Measurements from ENCODE around the gene TGM6. TPM values are rescaled to one million over a fixed set of nuclear protein-coding genes. Genes with fewer than 3 reads are reported as not detected.

The TGM6 gene
- total and polyA plus RNA-seq, 9 of the 15 experiments (the other 6 are each of a cell fraction or from before 2014, with no cell fraction given) = not detected

- Histone ChIP-seq H3K27ac (ENCODE audit: extremely low read depth, low read depth, low read length) (no peak overlapping the region), H3K4me2 (ENCODE audit: insufficient read depth, low read length) (no peak overlapping the region), H3K36me3 (ENCODE audit: control insufficient read depth, insufficient read depth, low read length) (no peaks in the 10 kb centered on the region), H3K9me1 (ENCODE audit: control insufficient read depth, insufficient read depth, low read length) (no peaks in the 10 kb centered on the region), H4K20me1 (replicated peaks; ENCODE audit: control insufficient read depth, insufficient read depth, low read length) (no peaks in the 10 kb centered on the region), H3K27me3 (ENCODE audit: control insufficient read depth in 2 of 2, insufficient read depth in 2 of 2, low read length in 2 of 2) (peaks cover 5 to 34% of the 10 kb centered on the region in 2 experiments; a peak in 3 of 5 replicates), H3K9ac (ENCODE audit: insufficient read depth in 1 of 2, low read depth in 2 of 2, low read length in 2 of 2) (no peak overlapping the region), H2AFZ (ENCODE audit: low read depth, low read length) (no peak overlapping the region), H3K4me3 (no peak overlapping the region), H3K79me2 (ENCODE audit: control insufficient read depth, insufficient read depth, low read length) (no peaks in the 10 kb centered on the region), H3K4me1 (replicated peaks in 1 of 2; ENCODE audit: control insufficient read depth in 2 of 2, insufficient read depth in 2 of 2, low read length in 2 of 2) (no peaks in the 10 kb centered on the region), H3K9me3 (replicated peaks; ENCODE audit: control insufficient read depth, insufficient read depth, low read depth, low read length) (no peaks in the 10 kb centered on the region)
- POLR2A ChIA-PET = interaction anchor here (1.0 to 1.4 kb wide), 2 partner anchors 8 to 9 kb away, joined by 4 to 5 read pairs; no protein-coding TSS in a partner anchor
- TF ChIP-seq, protein P1, sequence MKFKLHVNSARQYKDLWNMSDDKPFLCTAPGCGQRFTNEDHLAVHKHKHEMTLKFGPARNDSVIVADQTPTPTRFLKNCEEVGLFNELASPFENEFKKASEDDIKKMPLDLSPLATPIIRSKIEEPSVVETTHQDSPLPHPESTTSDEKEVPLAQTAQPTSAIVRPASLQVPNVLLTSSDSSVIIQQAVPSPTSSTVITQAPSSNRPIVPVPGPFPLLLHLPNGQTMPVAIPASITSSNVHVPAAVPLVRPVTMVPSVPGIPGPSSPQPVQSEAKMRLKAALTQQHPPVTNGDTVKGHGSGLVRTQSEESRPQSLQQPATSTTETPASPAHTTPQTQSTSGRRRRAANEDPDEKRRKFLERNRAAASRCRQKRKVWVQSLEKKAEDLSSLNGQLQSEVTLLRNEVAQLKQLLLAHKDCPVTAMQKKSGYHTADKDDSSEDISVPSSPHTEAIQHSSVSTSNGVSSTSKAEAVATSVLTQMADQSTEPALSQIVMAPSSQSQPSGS (CRISPR knock-in tag; IDR thresholded peaks at IDR 0.05) = no peak
- no peak for TF ChIP-seq ARID1B (IDR thresholded peaks at IDR 0.05)
- TF ChIP-seq USF1 (CRISPR knock-in tag; IDR thresholded peaks at IDR 0.05) = no peak
- no peak for TF ChIP-seq ZNF589 (CRISPR knock-in tag; IDR thresholded peaks at IDR 0.05; ENCODE audit: low read depth)
- no peak for TF ChIP-seq GTF2A2 (tag; IDR thresholded peaks at IDR 0.05)
- TF ChIP-seq ZNF146 (CRISPR knock-in tag; IDR thresholded peaks at IDR 0.05; ENCODE audit: unreplicated experiment) = no peak
- TF ChIP-seq ZKSCAN8 (CRISPR knock-in tag; IDR thresholded peaks at IDR 0.05) = no peak
- TF ChIP-seq TCF3 (CRISPR knock-in tag; IDR thresholded peaks at IDR 0.05) = no peak
- TF ChIP-seq, protein P2, sequence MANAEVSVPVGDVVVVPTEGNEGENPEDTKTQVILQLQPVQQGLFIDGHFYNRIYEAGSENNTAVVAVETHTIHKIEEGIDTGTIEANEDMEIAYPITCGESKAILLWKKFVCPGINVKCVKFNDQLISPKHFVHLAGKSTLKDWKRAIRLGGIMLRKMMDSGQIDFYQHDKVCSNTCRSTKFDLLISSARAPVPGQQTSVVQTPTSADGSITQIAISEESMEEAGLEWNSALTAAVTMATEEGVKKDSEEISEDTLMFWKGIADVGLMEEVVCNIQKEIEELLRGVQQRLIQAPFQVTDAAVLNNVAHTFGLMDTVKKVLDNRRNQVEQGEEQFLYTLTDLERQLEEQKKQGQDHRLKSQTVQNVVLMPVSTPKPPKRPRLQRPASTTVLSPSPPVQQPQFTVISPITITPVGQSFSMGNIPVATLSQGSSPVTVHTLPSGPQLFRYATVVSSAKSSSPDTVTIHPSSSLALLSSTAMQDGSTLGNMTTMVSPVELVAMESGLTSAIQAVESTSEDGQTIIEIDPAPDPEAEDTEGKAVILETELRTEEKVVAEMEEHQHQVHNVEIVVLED (CRISPR knock-in tag; IDR thresholded peaks at IDR 0.05) = no peak
- no peak for TF ChIP-seq ZNF263 (CRISPR knock-in tag; IDR thresholded peaks at IDR 0.05; ENCODE audit: borderline replicate concordance)
- TF ChIP-seq MTA2 (IDR thresholded peaks at IDR 0.05; ENCODE audit: low read depth) = no peak
- no peak for TF ChIP-seq ZNF282 (CRISPR knock-in tag; IDR thresholded peaks at IDR 0.05)
- WGBS (ENCODE audit: insufficient coverage, low coverage, missing lambda C conversion rate) = 0% methylated on average over 2 of the region's 9 CpGs
- DNase-seq (ENCODE audit: extremely low read depth in 1 of 4, low spot score in 3 of 4) (no peak), ATAC-seq (no peak), FAIRE-seq (no peak)
- in situ Hi-C loops (cut with MboI) = no loop called here
- CTCF ChIA-PET (ENCODE audit: low intra/inter-chr PET ratio) = no interaction called here
- intact Hi-C loops (cut with micrococcal nuclease) = no loop called here
- no TSS peak for BruUV-seq (replicated peaks)
Measured at GRCh38 chr20:2395136-2395535, 14.4 kb downstream of the TGM6 start.

Data from K562 (cell line).